ENCODE measurements around the gene KLHL22. TPM values are rescaled to one million over a fixed set of nuclear protein-coding genes. Genes with fewer than 3 reads are reported as not detected.

KLHL22 gene
- total and polyA plus RNA-seq, 2 of the 4 experiments (the other 2 are of a cell fraction): 27.1 to 30.1 TPM

GRCh38 chr22:20422271-20423007 lies 73.2 kb downstream of the KLHL22 start:
- Histone ChIP-seq H3K27me3 (ENCODE audit: control insufficient read depth, insufficient read depth, low read length) (no peaks in the 10 kb centered on the region), H2AK5ac (ENCODE audit: low read depth, low read length) (no peak overlapping the region), H3K27ac (ENCODE audit: insufficient read depth, low read length) (peak overlapping the region; percentile 10; the same call in 1 of the 2 replicates), H4K5ac (ENCODE audit: low read depth, low read length) (peak overlapping the region; percentile 3; the same call in 1 of the 2 replicates), H3K79me1 (ENCODE audit: low read depth in 1 of 2, low read length in 2 of 2) (peaks cover 0 to 6% of the 10 kb centered on the region in 2 experiments; a peak in 1 of 4 replicates), H3K9ac (ENCODE audit: low read depth, low read length) (0 out of 2 replicates have a peak overlapping the region, but pooled peaks have one; percentile 11), H4K91ac (ENCODE audit: insufficient read depth, low read depth, low read length) (no peak overlapping the region), H3K4me1 (ENCODE audit: control insufficient read depth, insufficient read depth, low read length) (peaks cover 13% of the 10 kb centered on the region; the same call in 1 of the 2 replicates), H4K20me1 (ENCODE audit: insufficient read depth, low read length) (peaks cover 31% of the 10 kb centered on the region), H3K4ac (ENCODE audit: low read depth, low read length) (peak overlapping the region; percentile 19; the same call in 1 of the 2 replicates), H2AK9ac (replicated peaks; ENCODE audit: low read depth, low read length, poor library complexity) (no peak overlapping the region), H2BK15ac (ENCODE audit: low read depth, low read length) (no peak overlapping the region), H2BK5ac (ENCODE audit: low read depth, low read length, poor library complexity, severe bottlenecking) (no peak overlapping the region), H3K14ac (replicated peaks; ENCODE audit: low read depth, low read length) (no peak overlapping the region), H3K9me3 (ENCODE audit: control insufficient read depth, insufficient read depth, low read length) (no peaks in the 10 kb centered on the region), H3K56ac (ENCODE audit: extremely low read depth, insufficient read depth, low read length) (no peak overlapping the region), H3K36me3 (ENCODE audit: control insufficient read depth, insufficient read depth, low read length) (peaks cover 26% of the 10 kb centered on the region), H3K18ac (ENCODE audit: low read depth, low read length) (no peak overlapping the region; the same call in 1 of the 2 replicates), H4K8ac (ENCODE audit: low read depth in 2 of 2, low read length in 2 of 2) (peak overlapping the region in 1 of 2 experiments; percentile 40; a peak in 1 of 4 replicates), H2BK20ac (ENCODE audit: low read depth, low read length) (no peak overlapping the region), H2AFZ (replicated peaks; ENCODE audit: low read length, poor library complexity) (peak overlapping the region; percentile 57), H3K23ac (ENCODE audit: low read depth, low read length) (no peak overlapping the region), H3K4me3 (ENCODE audit: insufficient read depth, low read depth, low read length) (no peak overlapping the region), H3K4me2 (ENCODE audit: low read depth, low read length) (no peak overlapping the region), H2BK120ac (ENCODE audit: low read depth, low read length) (no peak overlapping the region), H3K9me1 (ENCODE audit: insufficient read depth, low read length) (no peaks in the 10 kb centered on the region; the same call in 1 of the 2 replicates)
- DNase-seq (peak; percentile 43), ATAC-seq (ENCODE audit: low read depth) (peak; percentile 19)
- no TSS peak for BruUV-seq (replicated peaks)
- 52% methylated on average over 11 of the region's 21 CpGs; no CpG with 5 or more reads in 1 of the 2 experiments for WGBS, 2 experiments (ENCODE audit: extremely low coverage in 2 of 2, insufficient read length in 1 of 2)
- intact Hi-C loops (cut with micrococcal nuclease): no loop called here
- ChIA-PET CTCF (no interaction called here), POLR2A (ENCODE audit: unreplicated experiment) (no interaction called here)
- in situ Hi-C loops (cut with MboI; ENCODE audit: low sequenced_read_pairs): no loop called here
- dilution Hi-C loops (cut with HindIII; ENCODE audit: low sequenced_read_pairs, unreplicated experiment): no loop called here
- TF ChIP-seq MAFK (IDR thresholded peaks at IDR 0.05; ENCODE audit: low read depth, low read length) (no peak), RAD21 (IDR thresholded peaks at IDR 0.05; ENCODE audit: low read length) (no peak), MAZ (IDR thresholded peaks at IDR 0.05; ENCODE audit: borderline replicate concordance, low read depth, low read length) (no peak), CHD1 (IDR thresholded peaks at IDR 0.05; ENCODE audit: low read depth, low read length) (no peak), ELK1 (IDR thresholded peaks at IDR 0.05; ENCODE audit: borderline replicate concordance, low read depth, low read length) (no peak), FOS (IDR thresholded peaks at IDR 0.05; ENCODE audit: low read depth, low read length) (no peak), MXI1 (IDR thresholded peaks at IDR 0.05; ENCODE audit: borderline replicate concordance, low read depth, low read length) (no peak), CEBPB (IDR thresholded peaks at IDR 0.05; ENCODE audit: low read depth, low read length) (no peak), CTCF (conservative IDR thresholded peaks at IDR 0.05; ENCODE audit: low read depth, low read length) (no peak), POLR2A (IDR thresholded peaks at IDR 0.05; ENCODE audit: low read depth, low read length) (no peak), RCOR1 (IDR thresholded peaks at IDR 0.05; ENCODE audit: insufficient replicate concordance, low read length) (no peak), RFX5 (IDR thresholded peaks at IDR 0.05; ENCODE audit: low read depth, low read length) (no peak), USF2 (IDR thresholded peaks at IDR 0.05; ENCODE audit: low read depth, low read length) (no peak), NFE2L2 (IDR thresholded peaks at IDR 0.05; ENCODE audit: low read depth, low read length) (no peak), BHLHE40 (IDR thresholded peaks at IDR 0.05; ENCODE audit: low read depth, low read length) (no peak)

Data from IMR-90 (cell line).